Stimulated activated naive CD4-positive, alpha-beta T cell treated with Interleukin-2 at 50 U/mL for 16 hours (primary cell): Measurements from ENCODE around the gene SCYL1.
A peak's percentile ranks its signal among the peaks of the same experiment; 100 is the strongest.
"Not testable (repeated sequence)": the region's sequence is repeated elsewhere in the genome, so short reads cannot be mapped to it uniquely, and the experiment has no call there.

Source experiments
- DNase-seq: peaks from one replicate; lab custom pipeline; 2025; lab: John Stamatoyannopoulos, UW

The SCYL1 gene

GRCh38 chr11:65506290-65506771 is 18.6 kb upstream of the SCYL1 start:
- peak; percentile 39 for DNase-seq

- DNase-seq, result no peak
These were observed 17.9 kb upstream of the SCYL1 start for GRCh38 chr11:65506772-65507505.

- DNase-seq, result not testable (repeated sequence)
These were observed 12.6 kb upstream of the SCYL1 start for GRCh38 chr11:65512311-65512710.

DNA sequence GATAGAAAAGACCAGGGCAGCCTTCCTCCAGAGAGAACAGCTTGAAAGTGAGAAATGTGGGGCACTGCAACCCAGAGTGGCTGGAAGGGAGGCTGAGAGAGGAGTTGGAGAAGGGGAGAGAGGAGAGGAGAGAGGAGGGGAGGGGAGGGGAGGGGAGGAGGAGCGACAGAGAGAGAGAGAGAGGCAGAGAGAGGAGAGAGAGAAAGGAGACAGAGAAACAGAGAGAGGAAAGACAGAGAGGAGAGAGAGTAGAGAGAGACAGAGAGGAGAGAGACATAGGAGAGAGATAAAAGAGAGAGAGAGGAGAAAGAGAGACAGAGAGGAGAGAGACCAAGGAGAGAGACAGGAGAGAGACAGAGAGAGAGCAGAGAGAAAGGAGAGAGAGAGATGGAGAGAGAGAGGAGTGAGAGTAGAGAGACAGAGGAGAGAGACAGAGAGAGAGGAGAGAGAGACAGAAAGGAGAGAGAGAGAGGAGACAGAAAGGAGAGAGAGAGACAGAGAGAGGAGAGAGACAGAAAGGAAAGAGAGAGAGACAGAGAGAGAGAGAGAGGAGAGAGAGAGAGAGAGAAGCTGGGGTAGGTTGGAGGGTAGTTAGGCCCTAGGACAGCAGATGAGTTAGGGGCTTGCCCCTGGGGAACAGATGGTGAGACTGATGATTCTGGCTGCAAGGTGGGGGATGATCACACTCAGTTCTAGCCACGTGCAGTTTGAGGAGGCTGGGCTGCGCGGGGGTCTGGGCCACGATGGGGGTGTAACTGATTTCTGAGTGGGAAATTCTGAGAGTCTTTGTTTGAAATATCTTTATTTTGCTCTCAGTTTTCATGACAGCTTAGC is 8.5 kb upstream of the SCYL1 start:
- DNase-seq, result no peak

DNA sequence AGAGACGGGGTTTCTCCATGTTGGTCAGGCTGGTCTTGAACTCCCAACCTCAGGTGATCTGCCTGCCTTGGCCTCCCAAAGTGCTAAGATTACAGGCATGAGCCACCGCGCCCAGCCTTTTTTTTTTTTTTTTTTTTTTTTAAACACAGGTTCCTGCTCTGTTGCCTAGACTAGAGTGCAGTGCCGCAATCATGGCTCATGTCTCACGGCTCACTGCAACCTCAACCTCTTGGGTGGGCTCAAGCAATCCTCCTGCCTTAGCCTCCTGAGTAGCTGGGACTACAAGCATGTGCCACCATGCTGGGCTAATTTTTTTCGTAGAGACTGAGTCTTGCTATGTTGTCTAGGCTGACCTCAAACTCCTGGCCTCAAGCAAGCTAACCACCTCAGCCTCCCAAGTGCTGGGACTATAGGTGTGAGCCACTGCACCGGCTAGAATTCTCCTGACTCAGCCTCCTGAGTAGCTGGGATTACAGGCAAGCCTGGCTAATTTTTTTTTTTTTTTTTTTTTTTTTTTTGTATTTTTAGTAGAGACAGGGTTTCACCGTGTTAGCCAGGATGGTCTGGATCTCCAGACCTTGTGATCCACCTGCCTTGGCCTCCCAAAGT is 5.8 kb upstream of the SCYL1 start:
- not testable (repeated sequence) for DNase-seq

DNA sequence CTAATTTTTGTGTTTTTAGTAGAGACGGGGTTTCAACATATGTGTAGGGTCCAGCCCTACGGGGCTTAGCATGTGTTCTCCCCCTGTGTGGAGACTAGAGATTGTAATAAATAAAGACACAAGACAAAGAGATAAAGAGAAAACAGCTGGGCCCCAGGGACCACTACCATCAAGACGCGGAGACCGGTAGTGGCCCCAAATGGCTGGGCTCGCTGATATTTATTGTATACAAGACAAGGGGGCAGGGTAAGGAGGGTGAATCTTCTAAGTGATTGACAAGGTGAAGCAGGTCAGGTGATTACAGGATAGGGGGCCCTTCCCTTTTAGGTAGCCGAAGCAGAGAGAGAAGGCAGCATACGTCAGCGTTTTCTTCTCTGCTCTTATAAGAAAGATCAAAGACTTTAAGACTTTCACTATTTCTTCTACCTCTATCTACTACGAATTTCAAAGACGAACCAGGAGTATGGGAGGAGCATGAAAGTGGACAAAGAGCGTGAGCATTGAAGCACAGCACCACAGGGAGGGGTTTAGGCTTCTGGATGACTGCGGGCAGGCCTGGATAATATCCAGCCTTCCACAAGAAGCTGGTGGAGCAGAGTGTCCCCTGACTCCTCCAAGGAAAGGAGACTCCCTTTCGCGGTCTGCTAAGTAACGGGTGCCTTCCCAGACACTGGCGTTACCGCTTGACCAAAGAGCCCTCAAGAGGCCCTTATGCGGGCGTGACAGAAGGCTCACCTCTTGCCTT is 2.9 kb upstream of the SCYL1 start:
- DNase-seq, result not testable (repeated sequence)

DNA sequence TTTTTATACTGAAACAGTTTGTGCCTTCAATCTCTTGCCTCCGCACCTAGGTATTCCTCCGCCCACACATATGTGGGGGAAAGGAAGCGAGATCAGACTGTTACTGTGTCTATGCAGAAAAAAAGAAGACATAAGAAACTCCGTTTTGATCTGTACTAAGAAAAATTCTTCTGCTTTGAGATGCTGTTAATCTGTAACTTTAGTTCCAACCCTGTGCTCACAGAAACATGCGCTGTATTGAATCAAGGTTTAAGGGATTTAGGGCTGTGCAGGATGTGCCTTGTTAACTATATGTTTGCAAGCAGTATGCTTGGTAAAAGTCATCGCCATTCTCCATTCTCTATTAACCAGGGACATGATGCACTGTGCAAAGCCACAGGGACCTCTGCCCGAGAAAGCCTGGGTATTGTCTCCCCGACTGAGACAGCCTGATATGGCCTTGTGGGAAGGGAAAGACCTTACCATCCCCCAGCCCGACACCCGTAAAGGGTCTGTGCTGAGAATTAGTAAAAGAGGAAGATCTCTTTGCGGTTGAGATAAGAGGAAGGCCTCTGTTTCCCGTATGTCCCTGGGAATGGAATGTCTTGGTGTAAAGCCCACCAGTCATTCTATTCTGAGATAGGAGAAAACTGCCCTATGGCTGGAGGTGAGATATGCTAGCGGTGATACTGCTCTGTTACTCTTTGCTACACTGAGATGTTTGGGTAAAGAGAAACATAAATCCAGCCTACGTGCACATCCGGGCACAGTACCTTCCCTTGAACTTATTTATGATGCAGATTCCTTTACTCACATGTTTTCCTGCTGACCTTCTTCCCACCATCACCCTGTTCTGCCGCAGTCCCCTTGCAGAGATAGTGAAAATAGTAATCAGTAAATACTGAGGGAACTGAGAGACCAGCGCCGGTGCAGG is 1.9 kb upstream of the SCYL1 start:
- DNase-seq, result peak; percentile 15

- DNase-seq, result not testable (repeated sequence)
These were observed 1.3 kb upstream of the SCYL1 start for GRCh38 chr11:65523631-65523968.

GRCh38 chr11:65524014-65524740 is 706 bp upstream of the SCYL1 start:
- DNase-seq, result no peak

GRCh38 chr11:65525546-65526480 is 930 bp downstream of the SCYL1 start:
- DNase-seq, result no peak

- DNase-seq, result no peak
These were observed 1.9 kb downstream of the SCYL1 start for GRCh38 chr11:65526744-65527143.

DNA sequence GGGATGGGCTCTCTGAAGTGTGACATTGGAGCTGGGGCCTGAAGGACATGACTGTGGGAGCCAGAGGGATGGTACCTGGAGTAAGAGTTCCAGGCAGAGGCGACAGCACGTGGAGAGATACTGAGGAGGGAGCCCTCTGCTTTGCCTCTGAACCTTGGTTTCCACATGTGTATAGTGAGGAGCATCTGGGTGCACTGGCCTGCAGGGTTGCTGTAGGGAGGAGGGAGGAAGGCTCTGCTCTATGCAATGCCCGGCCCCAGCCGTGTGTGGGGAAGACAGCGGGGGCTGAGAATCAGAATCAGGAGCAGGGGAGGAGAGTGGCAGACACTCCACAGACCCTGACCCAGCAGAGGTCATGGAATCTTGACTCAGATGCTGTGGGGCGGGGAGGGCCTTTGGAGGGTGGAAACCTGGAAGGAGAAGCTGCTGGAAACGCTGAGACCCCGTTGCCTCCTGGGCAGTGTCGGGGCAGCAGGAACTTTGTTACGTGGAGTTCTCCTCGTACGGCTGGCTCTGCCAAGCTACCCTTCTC is 4.0 kb downstream of the SCYL1 start:
- DNase-seq, result no peak

DNA sequence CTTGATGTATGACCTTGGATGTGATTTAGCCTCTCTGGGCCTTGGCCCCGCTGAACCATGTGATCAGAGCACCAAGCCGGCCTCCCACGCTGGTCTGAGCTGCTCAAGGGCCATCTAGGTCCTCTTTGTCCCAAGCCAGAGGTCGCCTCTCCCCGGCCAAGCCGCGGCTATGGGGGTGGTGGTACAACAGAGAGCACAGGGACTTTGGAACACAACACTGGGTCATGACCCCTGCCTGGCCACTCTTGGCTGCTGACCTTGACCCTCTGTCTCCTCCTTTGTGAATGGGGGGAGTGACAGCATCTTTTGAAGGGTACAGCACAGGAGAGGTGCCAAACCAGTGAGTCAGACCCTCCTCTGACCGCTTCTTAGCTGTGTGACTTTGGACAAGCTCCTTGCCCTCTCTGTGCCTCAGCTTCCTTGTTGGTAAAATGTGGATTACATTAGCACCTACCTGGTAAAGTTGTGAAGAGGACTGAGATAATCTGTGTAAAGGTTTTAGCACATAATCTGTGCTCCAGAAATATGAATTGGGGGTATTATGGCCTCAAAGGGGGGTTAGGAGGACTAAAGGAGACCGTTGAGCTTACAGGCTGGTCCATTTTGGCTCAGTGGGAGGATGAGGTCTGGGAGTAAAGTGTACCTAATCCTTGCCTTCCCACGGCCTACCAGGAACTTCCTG is 4.7 kb downstream of the SCYL1 start:
- DNase-seq, result no peak

DNA sequence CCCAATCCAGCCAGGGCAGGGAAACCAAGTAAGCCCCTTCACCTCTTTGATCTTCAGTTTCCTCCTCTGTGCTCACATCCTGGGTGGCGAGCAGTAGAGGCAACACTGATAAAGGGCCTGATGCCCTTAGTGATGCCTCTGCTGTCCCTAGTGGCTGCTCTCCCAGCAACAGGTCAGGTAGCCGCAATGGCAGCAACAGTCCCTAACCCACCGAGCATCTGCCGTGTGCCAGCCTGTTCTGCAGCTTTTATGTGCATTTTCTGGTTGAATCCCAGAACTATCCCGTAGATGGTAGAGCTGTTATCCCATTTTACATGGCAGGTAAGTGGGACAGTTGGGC is 5.2 kb downstream of the SCYL1 start:
- DNase-seq, result no peak

DNA sequence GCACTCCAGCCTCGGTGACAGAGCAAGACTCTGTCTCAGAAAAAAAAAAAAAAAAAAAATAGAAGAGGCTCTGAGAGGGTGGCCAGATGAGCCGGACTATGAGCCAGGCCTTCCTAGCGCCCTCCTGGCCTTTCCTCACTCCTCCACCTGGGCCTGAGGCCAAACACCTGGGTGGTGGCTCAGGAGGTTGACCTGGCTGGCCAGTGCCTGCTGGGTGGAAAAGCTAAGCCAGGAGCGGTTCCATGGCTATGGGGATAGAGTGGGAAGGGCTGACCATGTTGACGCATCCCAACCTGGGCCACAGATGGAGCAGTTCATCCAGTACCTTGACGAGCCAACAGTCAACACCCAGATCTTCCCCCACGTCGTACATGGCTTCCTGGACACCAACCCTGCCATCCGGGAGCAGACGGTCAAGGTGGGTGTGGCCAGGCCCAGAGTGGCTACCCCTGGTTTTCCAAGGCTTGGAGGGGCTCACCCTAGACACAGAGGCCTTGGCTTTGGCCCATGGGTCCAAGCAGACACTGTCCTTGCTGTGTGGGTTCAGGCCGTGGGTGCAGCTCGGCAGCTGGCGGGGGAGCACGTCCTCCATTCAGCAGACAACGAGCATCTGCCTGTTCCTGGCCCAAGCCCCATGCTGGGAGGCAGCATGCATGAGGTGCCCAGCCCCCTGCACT is 7.6 kb downstream of the SCYL1 start:
- no peak for DNase-seq

- DNase-seq, result no peak
These were observed 10.2 kb downstream of the SCYL1 start for GRCh38 chr11:65535102-65535501.

- no peak for DNase-seq
These were observed 11.8 kb downstream of the SCYL1 start for GRCh38 chr11:65536412-65537295.
